GM12878 (cell line): ENCODE data around the gene ENOX1. TPM values are rescaled to one million over a fixed set of nuclear protein-coding genes. Genes with fewer than 3 reads are reported as not detected.

ENCODE experiments used
- ATAC-seq: fragments of 200-7000 bp; cut with Tn5 transposase; 3 replicates; pipeline ENCODE4 v1.9.1; 2020; ENCODE audit warnings: mild to moderate bottlenecking, moderate library complexity
- BruUV-seq: library from RNA; stranded (reverse); fragments of 400-500 nt; replicated peaks from 2 replicates; lab custom pipeline; 2021; lab: Mats Ljungman, UMichigan
- CTCF ChIA-PET: fragments of 300-600 bp; sonication (Branson Sonifier 250); formaldehyde crosslinking; extraction: SDS; loops from one replicate; lab custom pipeline; 2021; ENCODE audit warnings: inconsistent platforms; lab: Yijun Ruan, JAX
- POLR2A ChIA-PET: fragments of 350-600 bp; formaldehyde crosslinking; extraction: SDS; loops from one replicate; lab custom pipeline; 2021; ENCODE audit warnings: inconsistent platforms; lab: Charles Lee
- RAD21 ChIA-PET: fragments of 300-600 bp; sonication (Branson Sonifier 250); formaldehyde crosslinking; loops from one replicate; lab custom pipeline; 2023; ENCODE audit warnings: antibody characterized with exemption; ENCODE audit not compliant: unreplicated experiment; lab: Charles Lee
- SMC1A ChIA-PET: fragments of 300-600 bp; sonication (Branson Sonifier 250); formaldehyde crosslinking; loops from one replicate; lab custom pipeline; 2023; ENCODE audit not compliant: unreplicated experiment, uncharacterized antibody; lab: Charles Lee
- DNase-seq: peaks from one replicate; pipeline ENCODE4 v3.0.0-alpha.2; 2011; ENCODE audit warnings: low read depth, low spot score
- FAIRE-seq: peaks from 3 replicates; lab custom pipeline; 2011; peaks lifted over from hg19 to GRCh38; lab: Jason Lieb, UNC
- H2AFZ ChIP-seq: 2 replicates; pipeline ENCODE4 v1.6.0; 2011; ENCODE audit warnings: low read depth, low read length, control low read depth; ENCODE audit not compliant: control insufficient read depth
- H3K27ac ChIP-seq: 2 replicates; pipeline ENCODE4 v1.5.1; 2011; ENCODE audit warnings: control low read depth; ENCODE audit not compliant: control insufficient read depth, insufficient read depth
- H3K27me3 ChIP-seq, 2 experiments: replicated peaks in 1 of 2; 2 replicates each; pipeline versions ENCODE4 v1.6.0 to v1.6.1; 2011; ENCODE audit warnings: low read length in 1 of 2; ENCODE audit not compliant: control insufficient read depth in 2 of 2, insufficient read depth in 2 of 2
- H3K36me3 ChIP-seq, 2 experiments: 2 replicates each; pipeline ENCODE4 v1.5.1; 2011; ENCODE audit warnings: low read length in 1 of 2; ENCODE audit not compliant: control insufficient read depth in 2 of 2, insufficient read depth in 2 of 2
- H3K4me1 ChIP-seq: 2 replicates; pipeline ENCODE4 v1.6.1; 2011; ENCODE audit warnings: mild to moderate bottlenecking, low read length, moderate library complexity, mixed read lengths; ENCODE audit not compliant: control insufficient read depth, insufficient read depth
- H3K4me2 ChIP-seq: 2 replicates; pipeline ENCODE4 v1.6.0; 2011; ENCODE audit warnings: control low read depth; ENCODE audit not compliant: control insufficient read depth, insufficient read depth
- H3K4me3 ChIP-seq: fragments of 200-600 bp; sonication (generic); 2 replicates; pipeline ENCODE4 v1.5.1; 2016
- H3K79me2 ChIP-seq: 2 replicates; pipeline ENCODE4 v1.6.0; 2011; ENCODE audit warnings: low read length; ENCODE audit not compliant: control insufficient read depth, insufficient read depth
- H3K9ac ChIP-seq: 2 replicates; pipeline ENCODE4 v1.8.0; 2011; ENCODE audit warnings: low read length, control low read depth, mixed read lengths; ENCODE audit not compliant: control insufficient read depth, insufficient read depth
- H3K9me3 ChIP-seq: replicated peaks from 3 replicates; pipeline ENCODE4 v1.5.1; 2011; ENCODE audit warnings: mild to moderate bottlenecking, low read length; ENCODE audit not compliant: control insufficient read depth, insufficient read depth
- H4K20me1 ChIP-seq: 2 replicates; pipeline ENCODE4 v1.6.0; 2011; ENCODE audit not compliant: control insufficient read depth, insufficient read depth
- BCL11A ChIP-seq: IDR thresholded peaks from 2 replicates; pipeline ENCODE4 v1.6.1; 2011; ENCODE audit warnings: low read depth, low read length
- GABPA ChIP-seq: IDR thresholded peaks from 2 replicates; pipeline ENCODE4 v1.6.1; 2014; ENCODE audit warnings: antibody characterized with exemption, low read depth, mild to moderate bottlenecking, inconsistent platforms
- STAT1 ChIP-seq: fragments of 450-650 bp; conservative IDR thresholded peaks from 2 replicates; pipeline ENCODE4 v1.6.1; 2014; ENCODE audit warnings: antibody characterized with exemption, mild to moderate bottlenecking
- whole genome bisulfite sequencing: methylation state at CpG from one replicate; pipeline ENCODE4 v1.1.6; 2016; ENCODE audit warnings: low lambda C conversion rate; ENCODE audit not compliant: insufficient replicate concordance, insufficient coverage; ENCODE audit errors: missing lambda C conversion rate; 5-methylcytosine and 5-hydroxymethylcytosine counted together
- in situ Hi-C: fragments of 300-500 bp; cut with MboI; formaldehyde crosslinking; loops from 9 replicates; pipeline ENCODE4 v1.14.3; 2018; ENCODE audit warnings: mixed read lengths
- intact Hi-C: fragments of 100-400 bp; cut with micrococcal nuclease; formaldehyde crosslinking; loops from one replicate; pipeline ENCODE4 v1.14.2; 2022; ENCODE audit not compliant: unreplicated experiment
- polyA plus RNA-seq, 11 experiments: library from polyadenylated mRNA; depleted of rRNA in 4 of 11; unstranded in 6 of 11; stranded (reverse) in 5 of 11; fragments of >200 nt; fragmentation: Nextera tagmentation in 4 of 11; fragmentation: Illumina TruSeq in 1 of 11; extraction: Ambion mirVana in 4 of 11; extraction: Trizol in 1 of 11; gene quantifications; 1 replicate in 1 of 11; 2 replicates in 10 of 11; pipeline versions ENCODE4 v1.2.1 to v1.2.3, GENCODE V29; 2011 to 2016; ENCODE audit warnings: inconsistent platforms in 2 of 11, missing spikeins in 2 of 11, low read depth in 1 of 11
- total RNA-seq, 4 experiments: library from RNA; depleted of rRNA in 3 of 4; stranded (reverse); fragments of >200 nt in 3 of 4; fragmentation: Illumina TruSeq in 1 of 4; extraction: Trizol in 1 of 4; gene quantifications; 2 replicates each; pipeline versions ENCODE4 v1.2.1 to v1.2.3, GENCODE V29; 2013 to 2021
- TF ChIP-seq, protein P1 (sequence below): fragments of 450-650 bp; formaldehyde crosslinking; IDR thresholded peaks from 2 replicates; pipeline ENCODE4 v1.4.0; 2020; ENCODE audit warnings: mild to moderate bottlenecking, moderate library complexity
- TF ChIP-seq, protein P2 (sequence below): fragments of 450-650 bp; IDR thresholded peaks from 2 replicates; pipeline ENCODE4 v1.6.1; 2018; ENCODE audit warnings: borderline replicate concordance, mild to moderate bottlenecking; ENCODE audit not compliant: partially characterized antibody

ENOX1 gene
- total and polyA plus RNA-seq, 10 of the 15 experiments (the other 5 are each of a cell fraction or from before 2014, with no cell fraction given): 0.11 to 0.26 (median 0.15) TPM

DNA sequence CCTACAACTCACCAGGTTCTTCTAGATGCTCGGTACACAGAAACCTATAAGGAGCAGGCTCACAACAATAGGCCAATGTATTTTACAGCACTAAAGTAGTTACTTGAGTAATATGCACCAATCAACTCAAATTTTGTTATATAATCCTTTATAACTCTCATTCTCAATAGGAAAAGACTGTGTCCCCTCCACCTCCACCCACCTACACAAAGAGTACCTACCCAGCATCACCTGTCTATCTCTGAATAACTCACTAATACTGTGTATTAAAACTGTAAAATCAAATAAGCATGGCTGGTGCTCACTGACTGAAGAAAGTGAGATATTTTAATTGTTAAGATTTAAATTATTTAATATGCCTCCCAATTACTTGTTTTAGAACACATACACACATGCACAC lies 146.3 kb downstream of the ENOX1 start:
- ATAC-seq: no peak
- no peaks in the 10 kb centered on the region for H3K27me3 ChIP-seq
- intact Hi-C loops: no loop called here
- H2AFZ ChIP-seq: no peak overlapping the region
- H3K4me2 ChIP-seq: no peak overlapping the region
- H3K4me3 ChIP-seq: no peak overlapping the region
- H3K27ac ChIP-seq: no peak overlapping the region
- ChIA-PET CTCF (no interaction called here), RAD21 (no interaction called here), POLR2A (no interaction called here), SMC1A (no interaction called here)
- no peak for FAIRE-seq
- in situ Hi-C loops: no loop called here
- H3K4me1 ChIP-seq: no peaks in the 10 kb centered on the region
- TF ChIP-seq BCL11A (no peak), GABPA (no peak), STAT1 (no peak)
- TF ChIP-seq, protein P1, sequence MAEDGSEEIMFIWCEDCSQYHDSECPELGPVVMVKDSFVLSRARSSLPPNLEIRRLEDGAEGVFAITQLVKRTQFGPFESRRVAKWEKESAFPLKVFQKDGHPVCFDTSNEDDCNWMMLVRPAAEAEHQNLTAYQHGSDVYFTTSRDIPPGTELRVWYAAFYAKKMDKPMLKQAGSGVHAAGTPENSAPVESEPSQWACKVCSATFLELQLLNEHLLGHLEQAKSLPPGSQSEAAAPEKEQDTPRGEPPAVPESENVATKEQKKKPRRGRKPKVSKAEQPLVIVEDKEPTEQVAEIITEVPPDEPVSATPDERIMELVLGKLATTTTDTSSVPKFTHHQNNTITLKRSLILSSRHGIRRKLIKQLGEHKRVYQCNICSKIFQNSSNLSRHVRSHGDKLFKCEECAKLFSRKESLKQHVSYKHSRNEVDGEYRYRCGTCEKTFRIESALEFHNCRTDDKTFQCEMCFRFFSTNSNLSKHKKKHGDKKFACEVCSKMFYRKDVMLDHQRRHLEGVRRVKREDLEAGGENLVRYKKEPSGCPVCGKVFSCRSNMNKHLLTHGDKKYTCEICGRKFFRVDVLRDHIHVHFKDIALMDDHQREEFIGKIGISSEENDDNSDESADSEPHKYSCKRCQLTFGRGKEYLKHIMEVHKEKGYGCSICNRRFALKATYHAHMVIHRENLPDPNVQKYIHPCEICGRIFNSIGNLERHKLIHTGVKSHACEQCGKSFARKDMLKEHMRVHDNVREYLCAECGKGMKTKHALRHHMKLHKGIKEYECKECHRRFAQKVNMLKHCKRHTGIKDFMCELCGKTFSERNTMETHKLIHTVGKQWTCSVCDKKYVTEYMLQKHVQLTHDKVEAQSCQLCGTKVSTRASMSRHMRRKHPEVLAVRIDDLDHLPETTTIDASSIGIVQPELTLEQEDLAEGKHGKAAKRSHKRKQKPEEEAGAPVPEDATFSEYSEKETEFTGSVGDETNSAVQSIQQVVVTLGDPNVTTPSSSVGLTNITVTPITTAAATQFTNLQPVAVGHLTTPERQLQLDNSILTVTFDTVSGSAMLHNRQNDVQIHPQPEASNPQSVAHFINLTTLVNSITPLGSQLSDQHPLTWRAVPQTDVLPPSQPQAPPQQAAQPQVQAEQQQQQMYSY (CRISPR knock-in tag): no peak
- TF ChIP-seq, protein P2, sequence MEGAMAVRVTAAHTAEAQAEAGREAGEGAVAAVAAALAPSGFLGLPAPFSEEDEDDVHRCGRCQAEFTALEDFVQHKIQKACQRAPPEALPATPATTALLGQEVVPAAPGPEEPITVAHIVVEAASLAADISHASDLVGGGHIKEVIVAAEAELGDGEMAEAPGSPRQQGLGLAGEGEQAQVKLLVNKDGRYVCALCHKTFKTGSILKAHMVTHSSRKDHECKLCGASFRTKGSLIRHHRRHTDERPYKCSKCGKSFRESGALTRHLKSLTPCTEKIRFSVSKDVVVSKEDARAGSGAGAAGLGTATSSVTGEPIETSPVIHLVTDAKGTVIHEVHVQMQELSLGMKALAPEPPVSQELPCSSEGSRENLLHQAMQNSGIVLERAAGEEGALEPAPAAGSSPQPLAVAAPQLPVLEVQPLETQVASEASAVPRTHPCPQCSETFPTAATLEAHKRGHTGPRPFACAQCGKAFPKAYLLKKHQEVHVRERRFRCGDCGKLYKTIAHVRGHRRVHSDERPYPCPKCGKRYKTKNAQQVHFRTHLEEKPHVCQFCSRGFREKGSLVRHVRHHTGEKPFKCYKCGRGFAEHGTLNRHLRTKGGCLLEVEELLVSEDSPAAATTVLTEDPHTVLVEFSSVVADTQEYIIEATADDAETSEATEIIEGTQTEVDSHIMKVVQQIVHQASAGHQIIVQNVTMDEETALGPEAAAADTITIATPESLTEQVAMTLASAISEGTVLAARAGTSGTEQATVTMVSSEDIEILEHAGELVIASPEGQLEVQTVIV: no peak
- H4K20me1 ChIP-seq: no peaks in the 10 kb centered on the region
- no peaks in the 10 kb centered on the region for H3K36me3 ChIP-seq
- no peak overlapping the region for H3K9ac ChIP-seq
- WGBS: 4% methylated on average over 1 of the region's 1 CpG
- no peaks in the 10 kb centered on the region for H3K9me3 ChIP-seq
- H3K79me2 ChIP-seq: no peaks in the 10 kb centered on the region
- DNase-seq: no peak
- BruUV-seq: no TSS peak
